A375 (cell line): ENCODE results near the gene TRMO. TPM values are rescaled to one million over a fixed set of nuclear protein-coding genes. Genes with fewer than 3 reads are reported as not detected.

Experiments
- small RNA-seq: library from RNA; depleted of rRNA; stranded (forward); fragments of <200 nt; gene quantifications from one replicate; pipeline ENCODE3, GENCODE V24; 2014
- total RNA-seq: library from RNA; depleted of rRNA; stranded (reverse); fragments of >200 nt; shearing (Covaris generic); gene quantifications from 2 replicates; pipeline ENCODE4 v1.2.3, GENCODE V29; 2014; rRNA removed

Gene TRMO, protein sequence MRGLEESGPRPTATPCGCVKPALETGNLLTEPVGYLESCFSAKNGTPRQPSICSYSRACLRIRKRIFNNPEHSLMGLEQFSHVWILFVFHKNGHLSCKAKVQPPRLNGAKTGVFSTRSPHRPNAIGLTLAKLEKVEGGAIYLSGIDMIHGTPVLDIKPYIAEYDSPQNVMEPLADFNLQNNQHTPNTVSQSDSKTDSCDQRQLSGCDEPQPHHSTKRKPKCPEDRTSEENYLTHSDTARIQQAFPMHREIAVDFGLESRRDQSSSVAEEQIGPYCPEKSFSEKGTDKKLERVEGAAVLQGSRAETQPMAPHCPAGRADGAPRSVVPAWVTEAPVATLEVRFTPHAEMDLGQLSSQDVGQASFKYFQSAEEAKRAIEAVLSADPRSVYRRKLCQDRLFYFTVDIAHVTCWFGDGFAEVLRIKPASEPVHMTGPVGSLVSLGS
- 22.0 and 33.1 TPM in 2 replicates for total RNA-seq

DNA sequence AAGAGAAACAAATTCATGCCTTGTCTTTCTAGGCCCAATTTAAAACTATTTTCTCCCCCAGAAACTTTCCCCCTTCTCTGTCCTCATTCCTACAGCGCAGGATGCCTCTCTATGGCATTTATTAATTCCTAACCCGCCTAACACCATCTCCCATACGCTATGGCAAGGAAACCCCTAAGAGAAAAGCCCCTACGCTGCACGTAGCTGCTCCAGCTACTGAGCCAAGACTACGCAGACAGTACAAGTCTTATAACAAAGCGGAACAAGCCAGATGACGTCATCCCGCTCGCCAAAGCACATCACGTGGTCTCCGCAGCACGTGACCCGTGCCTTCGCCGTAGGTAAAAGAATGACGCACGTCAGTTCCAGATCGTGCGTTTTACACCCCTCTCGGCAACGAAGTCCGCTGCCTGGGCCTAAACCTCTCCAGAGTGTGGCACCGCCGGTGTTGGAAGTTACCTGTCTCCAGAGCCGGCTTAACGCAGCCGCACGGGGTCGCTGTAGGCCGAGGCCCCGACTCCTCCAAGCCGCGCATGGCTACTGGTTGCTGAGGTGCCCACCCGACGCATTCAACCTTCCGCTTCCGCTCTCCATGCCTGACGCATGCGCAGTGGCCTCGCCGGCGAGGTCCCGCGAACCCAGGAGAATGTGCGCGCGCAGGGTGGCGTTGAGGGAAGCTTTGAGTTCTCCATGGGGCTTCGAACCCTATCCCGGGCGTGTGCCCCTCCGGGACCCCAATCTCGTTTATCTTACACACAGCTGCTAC, at the start of gene TRMO:
TSS of gene TRMO (minus strand) at position 542 of the 766 bp plus-strand sequence. CDS start at position 535, 7 bp downstream.

DNA sequence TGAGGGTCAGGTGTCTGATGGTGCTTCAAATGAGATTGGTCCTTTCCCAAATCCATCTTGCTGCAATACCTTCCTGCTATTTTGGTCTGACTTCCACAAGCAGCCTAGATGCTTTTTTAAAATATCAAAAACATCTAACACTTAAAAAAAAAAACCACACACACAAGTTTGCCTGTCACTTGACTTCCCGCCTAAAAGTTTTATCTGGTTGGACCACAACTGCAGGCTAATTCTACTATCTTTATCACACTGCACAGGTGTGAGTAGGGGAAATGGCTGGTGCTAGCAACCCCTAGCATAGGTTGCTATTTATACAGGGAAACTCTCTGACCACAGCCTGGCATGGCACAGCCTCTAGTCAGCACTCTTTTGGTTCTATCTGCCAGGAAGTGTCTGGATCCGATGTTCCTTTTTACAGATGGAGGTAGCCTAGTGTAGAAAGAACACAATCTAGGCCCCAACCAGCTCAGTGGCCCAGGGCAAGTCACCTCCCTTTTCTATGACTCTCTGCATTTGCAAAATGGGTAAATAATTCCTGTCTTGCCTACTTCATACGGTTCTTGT, 15.9 kb upstream of the TRMO start, which contains the start of gene HEMGN:
TSS of gene HEMGN (minus strand) at position 92 of the 564 bp plus-strand sequence. CDS start at position 56, 36 bp downstream.

Small RNA genes within 50 kb of the gene (small RNA-seq; reads per million reads assigned to genes)
- gene RF00019, result not detected

Other genes with a start within 250 kb of the TRMO start
- gene XPA, start 225.2 kb downstream of the TRMO start, total RNA-seq, result 15.1 and 17.1 TPM in 2 replicates
- not detected in 2 replicates for gene FOXE1, start 69.3 kb downstream of the TRMO start, total RNA-seq
- not detected in 2 replicates for gene HEMGN, start 15.7 kb upstream of the TRMO start, total RNA-seq
- 48.0 and 61.6 TPM in 2 replicates for gene ANP32B, start 60.8 kb upstream of the TRMO start, total RNA-seq
- 128 and 139 TPM in 2 replicates for gene NANS, start 134.2 kb upstream of the TRMO start, total RNA-seq
- gene TRIM14, start 196.7 kb upstream of the TRMO start, total RNA-seq, result 13.6 and 21.7 TPM in 2 replicates